ENCODE measurements around the gene CASKIN1.

CASKIN1 gene

GRCh38 chr16:2196162-2196980 is at the start of gene CASKIN1:
CASKIN1 (minus strand) TSS chr16:2196605; CDS start chr16:2196432, 173 bp downstream.
- H3K4me3 ChIP-seq (ENCODE audit: low read length, poor library complexity, severe bottlenecking), result peak within 1 kb of the TSS; percentile 44

GRCh38 chr16:2244926-2245795 is 48.8 kb upstream of the CASKIN1 start:
- H3K79me2 ChIP-seq (ENCODE audit: insufficient read depth, low read length), result peaks cover 6% of the 10 kb centered on the region; the same call in 1 of the 2 replicates
- H3F3A ChIP-seq (ENCODE audit: low read depth), result no peaks in the 10 kb centered on the region
- TF ChIP-seq CTCF (conservative IDR thresholded peaks at IDR 0.05; ENCODE audit: low read length) (no peak), EZH2phosphoT487 (IDR thresholded peaks at IDR 0.05; ENCODE audit: borderline replicate concordance) (no peak)
- no peak overlapping the region for H3K4me2 ChIP-seq (ENCODE audit: low read depth, low read length, poor library complexity, severe bottlenecking)
- H3K4me3 ChIP-seq (ENCODE audit: low read length, poor library complexity, severe bottlenecking), result no peak overlapping the region
- H3K9me2 ChIP-seq (replicated peaks; ENCODE audit: low read depth, low read length), result no peaks in the 10 kb centered on the region
- no peaks in the 10 kb centered on the region for H3K27me3 ChIP-seq (ENCODE audit: insufficient read depth, low read length, poor library complexity, severe bottlenecking)
- H4K20me1 ChIP-seq (ENCODE audit: insufficient read depth, low read length, poor library complexity, severe bottlenecking), result no peaks in the 10 kb centered on the region
- no peak overlapping the region for H2AFZ ChIP-seq (ENCODE audit: low read length)
- no peaks in the 10 kb centered on the region for H3K36me3 ChIP-seq (ENCODE audit: insufficient read depth, low read length)
- no peak overlapping the region for H3K9ac ChIP-seq (ENCODE audit: low read depth, low read length, poor library complexity, severe bottlenecking)
- no peaks in the 10 kb centered on the region for H3K9me3 ChIP-seq (ENCODE audit: insufficient read depth, low read depth, low read length)
- no peaks in the 10 kb centered on the region for H3K4me1 ChIP-seq (ENCODE audit: insufficient read depth, low read length, poor library complexity, severe bottlenecking)

More at GRCh38 chr16:2196162-2196980, at the start of gene CASKIN1:
- Histone ChIP-seq H3K36me3 (ENCODE audit: insufficient read depth, low read length) (no peaks in the 10 kb centered on the region), H4K20me1 (ENCODE audit: insufficient read depth, low read length, poor library complexity, severe bottlenecking) (no peaks in the 10 kb centered on the region), H3K4me1 (ENCODE audit: insufficient read depth, low read length, poor library complexity, severe bottlenecking) (no peaks in the 10 kb centered on the region), H3F3A (ENCODE audit: low read depth) (no peaks in the 10 kb centered on the region), H3K9me2 (replicated peaks; ENCODE audit: low read depth, low read length) (no peaks in the 10 kb centered on the region), H3K9ac (ENCODE audit: low read depth, low read length, poor library complexity, severe bottlenecking) (no peak within 1 kb of the TSS), H3K79me2 (ENCODE audit: insufficient read depth, low read length) (no peaks in the 10 kb centered on the region), H2AFZ (ENCODE audit: low read length) (no peak within 1 kb of the TSS), H3K9me3 (ENCODE audit: insufficient read depth, low read depth, low read length) (no peaks in the 10 kb centered on the region), H3K4me2 (ENCODE audit: low read depth, low read length, poor library complexity, severe bottlenecking) (peak within 1 kb of the TSS; percentile 54), H3K27me3 (ENCODE audit: insufficient read depth, low read length, poor library complexity, severe bottlenecking) (no peaks in the 10 kb centered on the region)
- TF ChIP-seq CTCF (conservative IDR thresholded peaks at IDR 0.05; ENCODE audit: low read length) (no peak), EZH2phosphoT487 (IDR thresholded peaks at IDR 0.05; ENCODE audit: borderline replicate concordance) (no peak)

- Histone ChIP-seq H4K20me1 (ENCODE audit: insufficient read depth, low read length, poor library complexity, severe bottlenecking) (no peaks in the 10 kb centered on the region), H3K79me2 (ENCODE audit: insufficient read depth, low read length) (peaks cover 1% of the 10 kb centered on the region; the same call in 1 of the 2 replicates), H3K9me2 (replicated peaks; ENCODE audit: low read depth, low read length) (no peaks in the 10 kb centered on the region), H2AFZ (ENCODE audit: low read length) (no peak overlapping the region), H3K9me3 (ENCODE audit: insufficient read depth, low read depth, low read length) (no peaks in the 10 kb centered on the region), H3F3A (ENCODE audit: low read depth) (no peaks in the 10 kb centered on the region), H3K4me1 (ENCODE audit: insufficient read depth, low read length, poor library complexity, severe bottlenecking) (no peaks in the 10 kb centered on the region), H3K4me3 (ENCODE audit: low read length, poor library complexity, severe bottlenecking) (no peak overlapping the region), H3K9ac (ENCODE audit: low read depth, low read length, poor library complexity, severe bottlenecking) (no peak overlapping the region), H3K36me3 (ENCODE audit: insufficient read depth, low read length) (no peaks in the 10 kb centered on the region), H3K27me3 (ENCODE audit: insufficient read depth, low read length, poor library complexity, severe bottlenecking) (no peaks in the 10 kb centered on the region), H3K4me2 (ENCODE audit: low read depth, low read length, poor library complexity, severe bottlenecking) (no peak overlapping the region)
- TF ChIP-seq CTCF (conservative IDR thresholded peaks at IDR 0.05; ENCODE audit: low read length) (no peak), EZH2phosphoT487 (IDR thresholded peaks at IDR 0.05; ENCODE audit: borderline replicate concordance) (no peak)
Observed at GRCh38 chr16:2244301-2244700, 47.9 kb upstream of the CASKIN1 start.
